SIG-M5 (cell line): ENCODE results near the gene NLRP5.
"Not testable (repeated sequence)": the region's sequence is repeated elsewhere in the genome, so short reads cannot be mapped to it uniquely, and the experiment has no call there.

Experiments
- DNase-seq: peaks from one replicate; lab custom pipeline; 2025; lab: John Stamatoyannopoulos, UW

The NLRP5 gene

DNA sequence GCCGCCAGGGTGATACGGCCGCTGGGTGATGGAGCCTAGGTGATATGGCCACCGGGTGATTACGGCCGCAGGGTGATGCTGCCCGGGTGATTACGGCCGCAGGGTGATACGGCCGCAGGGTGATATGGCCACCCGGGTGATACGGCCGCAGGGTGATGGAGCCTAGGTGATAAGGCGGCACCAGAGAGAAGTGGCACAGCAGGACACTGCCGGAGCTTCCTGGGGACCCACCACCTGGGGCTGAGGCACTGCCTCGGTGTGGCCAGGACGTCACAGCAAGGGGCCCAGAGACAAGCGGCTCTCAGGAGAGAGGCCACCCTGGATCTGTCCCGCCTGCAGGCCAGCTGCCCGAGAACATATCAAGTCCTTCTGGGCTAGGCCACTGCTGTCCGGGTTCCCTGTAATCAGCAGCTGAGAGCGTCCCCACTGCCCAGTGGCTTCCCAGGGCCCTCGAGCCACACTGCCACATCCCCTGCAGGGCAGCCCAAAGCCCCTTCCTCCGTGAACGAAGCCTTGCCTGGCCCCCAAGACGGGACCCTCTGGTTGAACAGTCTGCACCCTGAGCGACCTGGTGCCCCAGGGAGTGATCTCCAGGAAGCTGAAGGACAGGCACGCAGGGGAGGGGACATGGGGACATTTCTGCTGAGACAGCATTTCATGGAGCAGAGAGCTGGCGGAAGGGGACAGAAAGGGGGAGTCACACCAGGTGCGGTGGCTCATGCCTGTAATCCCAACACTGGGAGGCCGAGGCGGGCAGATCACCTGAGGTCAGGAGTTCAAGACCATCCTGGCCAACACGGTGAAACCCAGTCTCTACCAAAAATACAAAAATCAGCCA lies 112.4 kb downstream of the NLRP5 start:
- no peak for DNase-seq

GRCh38 chr19:56099638-56100539 lies 113.3 kb downstream of the NLRP5 start:
- no peak for DNase-seq

DNA sequence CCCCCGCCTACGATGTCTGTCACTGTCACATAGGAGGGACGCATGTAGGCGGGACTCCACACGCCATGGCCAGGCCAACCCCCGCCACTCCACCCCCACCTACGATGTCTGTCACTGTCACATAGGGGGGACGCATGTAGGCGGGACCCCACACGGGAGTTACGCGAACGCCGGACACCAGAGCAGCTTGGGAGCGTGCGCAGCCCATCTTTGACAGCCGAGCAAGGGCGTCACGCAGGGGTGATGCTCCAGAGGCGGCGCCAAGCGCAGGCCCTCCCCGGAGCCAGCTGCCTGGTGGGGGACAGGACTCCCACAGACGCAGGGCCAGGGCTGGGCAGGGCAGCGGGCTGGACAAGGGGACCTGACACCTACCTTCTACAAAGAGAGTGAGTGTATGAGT lies 114.5 kb downstream of the NLRP5 start:
- DNase-seq = no peak

DNA sequence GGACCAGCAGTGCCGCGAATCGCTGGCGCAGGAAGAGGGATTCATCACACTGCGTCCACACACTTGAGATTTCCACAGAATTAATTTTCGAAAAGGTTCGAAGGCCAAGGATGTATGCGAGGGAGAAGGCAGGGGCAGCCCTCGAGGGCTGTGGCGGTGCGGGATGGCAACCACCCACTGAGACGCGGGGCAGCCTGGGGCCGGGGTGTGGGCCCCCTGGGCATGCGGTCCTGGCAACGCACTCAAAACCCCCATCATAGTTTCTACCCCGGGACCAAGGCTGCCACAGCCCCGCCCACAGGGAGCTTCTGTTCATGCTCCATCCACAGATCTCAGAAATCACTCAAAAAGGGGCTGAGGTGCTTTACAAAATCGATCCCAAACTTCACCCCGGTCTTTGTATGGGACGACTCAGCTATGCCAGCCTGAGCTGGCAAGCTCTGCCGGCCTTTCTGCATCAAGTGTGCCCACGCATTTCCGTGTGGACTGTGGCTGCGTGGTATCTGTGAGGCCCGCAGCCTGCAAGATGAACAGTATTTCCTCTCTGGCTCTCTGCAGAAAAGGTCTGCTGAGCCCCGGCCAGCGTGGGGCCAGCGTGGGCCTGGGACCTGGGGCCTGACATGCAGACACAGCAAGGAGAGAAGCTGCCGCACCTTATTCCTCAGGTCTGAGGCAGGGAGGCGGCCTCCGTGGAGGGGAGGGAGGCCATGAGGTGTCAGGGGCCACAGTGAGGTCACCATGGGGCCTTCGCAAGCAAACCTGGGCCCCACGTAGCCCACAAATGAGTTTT lies 115.4 kb downstream of the NLRP5 start:
- no peak for DNase-seq

DNA sequence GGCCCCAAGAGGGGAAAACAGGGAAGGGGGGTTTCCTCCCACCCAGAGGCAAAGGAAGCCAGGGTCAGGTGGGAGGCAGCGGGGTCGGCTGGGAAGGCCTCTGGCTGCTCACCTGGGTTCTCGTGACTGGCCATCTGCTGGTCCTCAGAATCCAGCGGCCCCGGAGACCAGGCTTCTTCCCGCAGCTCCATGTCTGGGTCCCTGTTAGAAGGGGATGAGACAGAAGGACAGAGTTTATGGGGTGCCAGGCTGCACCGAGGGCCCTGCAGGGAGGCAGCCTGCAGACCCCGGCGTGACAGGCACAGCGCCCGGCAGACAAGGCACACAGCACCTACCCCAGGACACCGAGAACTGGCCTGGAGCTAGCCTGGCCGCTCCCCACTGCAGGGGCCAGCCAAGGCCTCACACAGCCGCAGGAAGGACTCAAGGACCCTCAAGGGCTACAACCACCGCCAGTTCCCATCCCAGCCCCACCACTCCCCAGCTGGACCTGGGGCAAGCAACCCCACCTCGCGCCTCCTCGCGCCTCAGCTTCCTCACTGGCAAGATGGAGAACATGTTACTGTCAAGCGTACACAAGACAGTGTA lies 116.5 kb downstream of the NLRP5 start:
- no peak for DNase-seq

- no peak for DNase-seq
Measured at GRCh38 chr19:56104423-56104822, 117.8 kb downstream of the NLRP5 start.

DNA sequence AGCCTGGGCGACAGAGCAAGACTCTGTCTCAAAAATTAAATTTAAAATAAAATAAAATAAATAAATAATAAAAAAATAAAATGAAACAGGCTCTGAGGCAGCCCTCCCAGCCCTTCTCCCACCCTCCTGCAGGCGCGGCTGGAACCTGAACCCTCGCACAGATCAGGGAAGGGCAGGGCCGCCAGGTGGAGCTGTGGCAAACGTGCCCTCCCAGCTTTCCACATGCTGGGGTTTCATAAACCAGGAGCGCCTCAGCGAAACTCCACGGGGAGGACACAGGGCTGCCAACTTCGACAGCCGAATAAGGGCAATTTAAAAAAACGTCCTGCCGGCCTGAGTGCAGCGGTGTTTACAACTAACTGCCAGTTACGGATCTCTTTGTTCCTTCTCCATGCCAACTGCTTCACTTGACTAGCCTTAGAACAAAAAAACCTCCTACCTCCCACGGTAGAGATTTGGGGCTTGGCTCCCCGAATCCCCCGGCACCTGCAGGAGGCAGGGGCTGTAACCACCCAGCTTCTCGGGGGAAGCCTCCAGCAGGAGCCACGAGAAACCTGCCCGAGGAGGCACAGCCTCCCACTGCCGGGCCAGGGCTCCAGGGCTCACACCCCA lies 118.6 kb downstream of the NLRP5 start:
- DNase-seq = no peak

GRCh38 chr19:56105831-56106396 lies 119.3 kb downstream of the NLRP5 start:
- not testable (repeated sequence) for DNase-seq

DNA sequence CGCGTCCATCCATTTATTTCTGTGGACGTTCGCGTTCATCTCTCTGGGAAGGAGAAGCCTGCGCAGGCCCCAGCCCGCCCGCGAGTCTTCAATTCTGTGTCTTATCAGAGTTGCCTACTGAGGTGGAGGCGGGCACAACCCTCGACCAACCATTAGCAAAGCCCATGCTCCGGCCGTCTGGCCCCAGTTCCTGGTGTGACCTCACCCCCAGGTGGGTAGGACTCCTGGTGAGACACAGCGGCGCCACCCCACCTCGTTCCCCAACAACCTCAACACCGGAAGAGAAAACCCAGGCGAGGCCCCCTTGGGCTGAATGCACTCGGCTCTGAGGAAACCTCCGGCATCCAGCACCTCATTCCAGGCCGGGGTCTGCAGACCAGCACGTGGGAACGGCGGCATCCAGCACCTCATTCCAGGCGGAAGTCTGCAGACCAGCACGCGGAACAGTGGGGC lies 119.8 kb downstream of the NLRP5 start:
- DNase-seq = no peak

DNA sequence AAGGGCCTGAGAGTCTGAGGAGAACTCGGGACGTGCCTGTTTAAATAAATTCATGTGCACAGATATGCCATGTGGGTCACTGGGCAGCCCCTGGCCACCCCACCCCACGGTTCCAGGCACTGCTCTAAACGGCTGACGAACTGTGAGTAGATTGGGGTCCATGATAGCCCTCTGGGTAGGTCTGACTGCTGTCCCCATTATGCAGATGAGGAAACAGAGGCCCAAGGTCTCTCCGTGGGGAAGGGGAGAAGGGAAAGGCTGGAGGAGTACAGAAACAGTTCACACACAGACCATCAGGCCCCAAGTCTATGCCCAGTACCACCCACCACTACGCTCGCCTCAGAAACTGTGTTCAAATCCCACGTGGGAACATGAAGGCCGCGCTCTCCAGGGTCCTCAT lies 120.4 kb downstream of the NLRP5 start:
- DNase-seq = no peak

GRCh38 chr19:56107626-56108351 lies 121.2 kb downstream of the NLRP5 start:
- no peak for DNase-seq

DNA sequence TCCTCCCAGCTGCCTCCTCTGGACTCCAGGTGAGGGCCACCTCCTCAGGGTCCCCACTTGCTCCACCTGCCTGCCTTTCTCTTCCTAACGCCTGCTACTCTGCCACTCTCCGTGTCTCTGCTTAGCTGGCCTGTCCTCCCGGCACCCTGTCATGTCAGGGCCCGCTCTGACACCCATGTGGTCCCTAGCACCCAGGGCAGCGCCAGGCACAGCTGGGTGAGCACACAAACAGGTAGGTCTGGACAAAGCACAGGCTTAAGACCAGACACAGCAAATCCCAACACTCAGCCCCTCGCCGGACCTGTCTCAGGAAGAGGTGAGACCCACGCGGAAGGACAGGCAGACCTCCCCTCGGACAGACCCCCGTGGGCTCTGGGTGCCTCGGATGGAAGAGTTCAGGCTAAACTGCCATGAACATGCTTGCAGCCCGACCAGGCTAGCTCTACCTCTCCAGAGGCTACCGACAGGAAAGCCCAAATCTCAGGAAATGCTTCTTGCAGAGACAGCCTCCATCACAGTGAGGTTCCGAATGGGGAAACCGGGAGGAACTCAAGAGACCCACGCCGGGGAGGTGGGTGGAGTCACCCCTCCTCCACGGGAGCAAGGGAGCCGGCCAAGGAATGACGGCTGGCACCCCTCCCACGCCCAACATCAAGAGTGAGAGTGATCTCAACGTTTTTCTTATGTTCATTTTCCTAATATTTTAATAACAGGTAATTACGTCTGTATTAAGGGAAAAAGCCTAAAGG lies 122.0 kb downstream of the NLRP5 start:
- DNase-seq = no peak

GRCh38 chr19:56109226-56109625 lies 122.7 kb downstream of the NLRP5 start:
- DNase-seq = no peak

- no peak for DNase-seq
Measured at GRCh38 chr19:56110515-56111448, 124.2 kb downstream of the NLRP5 start.
